Measurements from ENCODE around the gene SLC6A7.

SLC6A7 gene

DNA sequence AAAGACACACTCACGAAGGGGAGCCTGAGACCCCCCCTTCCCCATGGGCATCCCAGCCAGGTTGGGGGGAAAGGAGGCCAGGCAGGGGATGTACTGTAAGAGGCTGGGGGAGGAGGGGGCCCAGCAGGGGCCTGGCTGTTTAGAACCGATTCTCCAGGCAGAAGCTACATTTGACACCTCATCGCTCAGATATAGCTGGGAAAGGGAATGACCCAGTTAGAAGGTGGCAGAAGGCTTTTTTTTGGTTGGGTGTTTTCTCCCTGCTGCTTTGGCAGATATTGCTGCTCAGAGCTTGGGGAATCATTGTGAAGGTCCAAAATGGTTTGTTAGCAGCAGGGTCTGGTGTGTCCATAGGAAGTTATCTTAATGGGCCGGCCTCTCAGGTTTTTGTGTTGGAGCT, 17.3 kb upstream of the SLC6A7 start:
- Histone ChIP-seq H3F3A (ENCODE audit: control insufficient read depth, insufficient read depth) (no peaks in the 10 kb centered on the region), H3K79me2 (ENCODE audit: control insufficient read depth, low read length) (no peaks in the 10 kb centered on the region), H3K9me2 (replicated peaks; ENCODE audit: control insufficient read depth, low read length) (no peaks in the 10 kb centered on the region), H3K9me3 (ENCODE audit: control insufficient read depth, insufficient read depth, low read length) (no peaks in the 10 kb centered on the region), H3K36me3 (ENCODE audit: control insufficient read depth, low read length) (no peaks in the 10 kb centered on the region), H4K20me1 (ENCODE audit: control insufficient read depth, insufficient read depth, low read depth, low read length) (no peaks in the 10 kb centered on the region; the same call in 1 of the 2 replicates), H3K27me3 (ENCODE audit: control insufficient read depth, low read length) (0 out of 2 replicates have a peak, but pooled peaks cover 4% of the 10 kb centered on the region), H3K4me1 (ENCODE audit: control insufficient read depth, low read length) (no peaks in the 10 kb centered on the region), H3K4me2 (ENCODE audit: low read length) (no peak overlapping the region), H3K27ac (ENCODE audit: low read depth, low read length) (no peak overlapping the region), H3K4me3 (ENCODE audit: low read length) (no peak overlapping the region)
- no peak for TF ChIP-seq CTCF (IDR thresholded peaks at IDR 0.05; ENCODE audit: low read depth, low read length, poor library complexity, severe bottlenecking)
- TF ChIP-seq EZH2phosphoT487 (IDR thresholded peaks at IDR 0.05; ENCODE audit: borderline replicate concordance, low read length), result no peak

DNA sequence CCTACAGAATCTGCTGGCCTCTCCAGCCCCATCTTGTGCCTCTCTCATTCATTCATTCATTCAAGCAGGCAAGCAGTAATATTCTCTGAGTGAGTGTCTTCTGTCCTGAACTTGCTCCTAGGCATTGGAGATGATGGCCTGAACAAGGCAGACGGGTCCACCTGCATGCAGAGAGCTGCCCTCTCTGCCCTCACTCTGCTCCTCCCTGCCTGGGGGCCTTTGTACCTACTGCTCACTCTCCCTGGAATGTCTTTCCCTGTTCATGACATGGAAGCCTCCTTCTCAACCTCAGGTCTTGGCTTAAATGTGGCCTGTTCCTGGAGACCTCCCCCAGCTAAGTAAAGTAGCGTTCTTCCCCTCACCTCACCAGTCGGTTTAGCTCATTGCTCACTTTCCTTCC, 16.7 kb upstream of the SLC6A7 start:
- Histone ChIP-seq H3K9me2 (replicated peaks; ENCODE audit: control insufficient read depth, low read length) (no peaks in the 10 kb centered on the region), H3K4me1 (ENCODE audit: control insufficient read depth, low read length) (no peaks in the 10 kb centered on the region), H3K79me2 (ENCODE audit: control insufficient read depth, low read length) (no peaks in the 10 kb centered on the region), H3K27me3 (ENCODE audit: control insufficient read depth, low read length) (0 out of 2 replicates have a peak, but pooled peaks cover 4% of the 10 kb centered on the region), H3K4me2 (ENCODE audit: low read length) (no peak overlapping the region), H4K20me1 (ENCODE audit: control insufficient read depth, insufficient read depth, low read depth, low read length) (no peaks in the 10 kb centered on the region; the same call in 1 of the 2 replicates), H3F3A (ENCODE audit: control insufficient read depth, insufficient read depth) (no peaks in the 10 kb centered on the region), H3K27ac (ENCODE audit: low read depth, low read length) (no peak overlapping the region), H3K4me3 (ENCODE audit: low read length) (no peak overlapping the region), H3K36me3 (ENCODE audit: control insufficient read depth, low read length) (no peaks in the 10 kb centered on the region), H3K9me3 (ENCODE audit: control insufficient read depth, insufficient read depth, low read length) (no peaks in the 10 kb centered on the region)
- TF ChIP-seq CTCF (IDR thresholded peaks at IDR 0.05; ENCODE audit: low read depth, low read length, poor library complexity, severe bottlenecking), result no peak
- TF ChIP-seq EZH2phosphoT487 (IDR thresholded peaks at IDR 0.05; ENCODE audit: borderline replicate concordance, low read length), result no peak

DNA sequence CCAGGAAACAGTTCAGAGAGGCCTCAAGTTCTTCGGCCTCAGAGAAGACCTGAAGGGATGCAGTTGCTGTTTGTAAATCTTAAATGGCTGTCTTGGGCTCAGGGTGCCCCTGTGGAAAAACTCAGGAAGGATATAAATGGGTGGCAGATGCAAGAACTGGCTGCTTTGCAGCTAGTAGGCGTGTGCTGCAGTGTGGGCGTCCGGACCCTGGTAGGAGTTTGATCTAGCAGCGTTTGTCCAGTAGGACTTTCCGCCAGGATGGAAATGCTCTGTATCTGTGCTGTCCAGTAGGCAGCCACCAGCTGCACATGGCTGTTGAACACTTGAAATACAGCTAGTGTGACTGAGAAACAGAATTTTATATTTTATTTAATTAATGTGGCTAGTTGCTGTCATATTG, 15.6 kb upstream of the SLC6A7 start:
- H3K27me3 ChIP-seq (ENCODE audit: control insufficient read depth, low read length), result 0 out of 2 replicates have a peak, but pooled peaks cover 4% of the 10 kb centered on the region
- no peaks in the 10 kb centered on the region for H3K79me2 ChIP-seq (ENCODE audit: control insufficient read depth, low read length)
- H3K9me2 ChIP-seq (replicated peaks; ENCODE audit: control insufficient read depth, low read length), result no peaks in the 10 kb centered on the region
- H3K4me2 ChIP-seq (ENCODE audit: low read length), result no peak overlapping the region
- H3K27ac ChIP-seq (ENCODE audit: low read depth, low read length), result no peak overlapping the region
- TF ChIP-seq CTCF (IDR thresholded peaks at IDR 0.05; ENCODE audit: low read depth, low read length, poor library complexity, severe bottlenecking) (no peak), EZH2phosphoT487 (IDR thresholded peaks at IDR 0.05; ENCODE audit: borderline replicate concordance, low read length) (no peak)
- H3K36me3 ChIP-seq (ENCODE audit: control insufficient read depth, low read length), result no peaks in the 10 kb centered on the region
- no peaks in the 10 kb centered on the region for H3F3A ChIP-seq (ENCODE audit: control insufficient read depth, insufficient read depth)
- no peaks in the 10 kb centered on the region for H3K4me1 ChIP-seq (ENCODE audit: control insufficient read depth, low read length)
- no peaks in the 10 kb centered on the region; the same call in 1 of the 2 replicates for H4K20me1 ChIP-seq (ENCODE audit: control insufficient read depth, insufficient read depth, low read depth, low read length)
- no peaks in the 10 kb centered on the region for H3K9me3 ChIP-seq (ENCODE audit: control insufficient read depth, insufficient read depth, low read length)
- no peak overlapping the region for H3K4me3 ChIP-seq (ENCODE audit: low read length)

Data from DOHH2 (cell line).